GM10266 (cell line): Measurements from ENCODE around the gene TRIP13.

Experiments
- DNase-seq: peaks from one replicate; pipeline ENCODE4 v3.0.0; 2012; ENCODE audit errors: extremely low spot score
- TF ChIP-seq, protein P1 (sequence below): IDR thresholded peaks from 2 replicates; pipeline ENCODE4 v1.5.1; 2012; ENCODE audit warnings: mild to moderate bottlenecking, low read depth; ENCODE audit not compliant: control insufficient read depth, insufficient read depth; ENCODE audit errors: missing control alignments

The TRIP13 gene

GRCh38 chr5:883475-884181 is 9.1 kb upstream of the TRIP13 start:
- TF ChIP-seq, protein P1, sequence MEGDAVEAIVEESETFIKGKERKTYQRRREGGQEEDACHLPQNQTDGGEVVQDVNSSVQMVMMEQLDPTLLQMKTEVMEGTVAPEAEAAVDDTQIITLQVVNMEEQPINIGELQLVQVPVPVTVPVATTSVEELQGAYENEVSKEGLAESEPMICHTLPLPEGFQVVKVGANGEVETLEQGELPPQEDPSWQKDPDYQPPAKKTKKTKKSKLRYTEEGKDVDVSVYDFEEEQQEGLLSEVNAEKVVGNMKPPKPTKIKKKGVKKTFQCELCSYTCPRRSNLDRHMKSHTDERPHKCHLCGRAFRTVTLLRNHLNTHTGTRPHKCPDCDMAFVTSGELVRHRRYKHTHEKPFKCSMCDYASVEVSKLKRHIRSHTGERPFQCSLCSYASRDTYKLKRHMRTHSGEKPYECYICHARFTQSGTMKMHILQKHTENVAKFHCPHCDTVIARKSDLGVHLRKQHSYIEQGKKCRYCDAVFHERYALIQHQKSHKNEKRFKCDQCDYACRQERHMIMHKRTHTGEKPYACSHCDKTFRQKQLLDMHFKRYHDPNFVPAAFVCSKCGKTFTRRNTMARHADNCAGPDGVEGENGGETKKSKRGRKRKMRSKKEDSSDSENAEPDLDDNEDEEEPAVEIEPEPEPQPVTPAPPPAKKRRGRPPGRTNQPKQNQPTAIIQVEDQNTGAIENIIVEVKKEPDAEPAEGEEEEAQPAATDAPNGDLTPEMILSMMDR = no peak
- no peak for DNase-seq

- TF ChIP-seq, protein P1 = no peak
- no peak for DNase-seq
These were observed 8.1 kb upstream of the TRIP13 start for GRCh38 chr5:884345-885126.

DNA sequence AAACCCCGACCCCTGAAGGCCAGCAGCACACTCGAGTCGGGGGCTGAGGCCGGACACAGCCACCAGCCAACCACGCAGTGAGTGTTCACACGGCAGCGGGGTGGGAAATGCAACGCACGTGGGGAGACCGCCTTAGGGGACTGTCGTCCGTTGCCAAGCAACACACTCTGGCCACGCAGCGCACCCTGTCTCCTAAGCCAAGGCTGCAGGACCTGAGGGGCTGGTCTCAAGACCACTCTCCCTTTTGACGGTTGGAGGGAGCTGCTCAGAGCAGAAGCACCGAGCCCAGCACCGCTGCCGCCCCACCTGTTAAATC is 7.6 kb upstream of the TRIP13 start:
- DNase-seq = no peak
- TF ChIP-seq, protein P1 = no peak

- DNase-seq = no peak
- TF ChIP-seq, protein P1 = no peak
These were observed 7.2 kb upstream of the TRIP13 start for GRCh38 chr5:885529-885928.

DNA sequence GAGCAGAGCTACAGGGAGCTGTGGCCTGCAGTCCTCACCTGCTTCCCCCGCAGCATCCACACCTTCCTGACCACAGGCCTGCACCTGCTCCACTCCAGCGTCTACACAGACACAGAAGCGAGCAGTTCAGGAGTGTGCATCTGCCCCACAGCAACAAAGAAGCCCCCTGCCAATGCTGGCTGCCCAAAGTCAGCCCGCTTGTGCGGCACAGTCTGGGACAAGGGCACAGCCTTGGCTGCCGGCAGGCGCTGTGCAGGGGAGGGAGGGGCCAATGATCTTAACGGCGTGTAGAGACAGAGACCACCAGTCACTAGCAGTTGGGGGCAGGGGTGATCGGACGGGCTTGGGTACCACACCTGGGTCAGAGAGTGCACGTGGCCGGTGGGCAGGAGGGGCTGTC is 6.6 kb upstream of the TRIP13 start:
- DNase-seq = no peak
- TF ChIP-seq, protein P1 = no peak

- DNase-seq = no peak
These were observed 5.9 kb upstream of the TRIP13 start for GRCh38 chr5:886716-887325.

More at GRCh38 chr5:886716-887325, 5.9 kb upstream of the TRIP13 start:
- TF ChIP-seq, protein P1 = no peak
